Urinary bladder (tissue), 4 donors: Measurements from ENCODE around the gene GIMAP6. TPM values are rescaled to one million over a fixed set of nuclear protein-coding genes. Genes with fewer than 3 reads are reported as not detected.
"Not testable (repeated sequence)": the region's sequence is repeated elsewhere in the genome, so short reads cannot be mapped to it uniquely, and the experiment has no call there.

Experiments
- DNase-seq: peaks from one replicate; pipeline ENCODE4 v3.0.0-alpha.2; 2015; ENCODE audit errors: extremely low spot score
- H3K27ac ChIP-seq: one replicate; pipeline ENCODE4 v1.5.1; 2013; ENCODE audit warnings: low read depth, mild to moderate bottlenecking, moderate library complexity
- H3K36me3 ChIP-seq: one replicate; pipeline ENCODE4 v1.6.1; 2013; ENCODE audit warnings: mild to moderate bottlenecking, moderate library complexity; ENCODE audit not compliant: insufficient read depth
- H3K4me1 ChIP-seq: one replicate; pipeline ENCODE4 v1.6.1; 2013; ENCODE audit warnings: mild to moderate bottlenecking, moderate library complexity; ENCODE audit not compliant: insufficient read depth
- H3K4me3 ChIP-seq: one replicate; pipeline ENCODE4 v1.5.1; 2013; ENCODE audit warnings: low read depth, low read length
- WGBS: extraction: QIAGEN DNeasy Blood & Tissue Kit; methylation state at CpG from one replicate; pipeline ENCODE4 v1.1.7; 2013; 5-methylcytosine and 5-hydroxymethylcytosine counted together
- polyA plus RNA-seq: library from polyadenylated mRNA; stranded (reverse); fragments of 200-250 nt; gene quantifications from one replicate; pipeline ENCODE4 v1.2.3, GENCODE V29; 2013
- total RNA-seq: library from RNA; depleted of rRNA; stranded (reverse); fragments of >200 nt; gene quantifications from one replicate; pipeline ENCODE4 v1.2.3, GENCODE V29; 2014
- donor health status: healthy with polysubstance abuse.
- donor health status: healthy.

Gene GIMAP6
- 29.5 TPM for total RNA-seq
- 30.3 TPM for polyA plus RNA-seq

DNA sequence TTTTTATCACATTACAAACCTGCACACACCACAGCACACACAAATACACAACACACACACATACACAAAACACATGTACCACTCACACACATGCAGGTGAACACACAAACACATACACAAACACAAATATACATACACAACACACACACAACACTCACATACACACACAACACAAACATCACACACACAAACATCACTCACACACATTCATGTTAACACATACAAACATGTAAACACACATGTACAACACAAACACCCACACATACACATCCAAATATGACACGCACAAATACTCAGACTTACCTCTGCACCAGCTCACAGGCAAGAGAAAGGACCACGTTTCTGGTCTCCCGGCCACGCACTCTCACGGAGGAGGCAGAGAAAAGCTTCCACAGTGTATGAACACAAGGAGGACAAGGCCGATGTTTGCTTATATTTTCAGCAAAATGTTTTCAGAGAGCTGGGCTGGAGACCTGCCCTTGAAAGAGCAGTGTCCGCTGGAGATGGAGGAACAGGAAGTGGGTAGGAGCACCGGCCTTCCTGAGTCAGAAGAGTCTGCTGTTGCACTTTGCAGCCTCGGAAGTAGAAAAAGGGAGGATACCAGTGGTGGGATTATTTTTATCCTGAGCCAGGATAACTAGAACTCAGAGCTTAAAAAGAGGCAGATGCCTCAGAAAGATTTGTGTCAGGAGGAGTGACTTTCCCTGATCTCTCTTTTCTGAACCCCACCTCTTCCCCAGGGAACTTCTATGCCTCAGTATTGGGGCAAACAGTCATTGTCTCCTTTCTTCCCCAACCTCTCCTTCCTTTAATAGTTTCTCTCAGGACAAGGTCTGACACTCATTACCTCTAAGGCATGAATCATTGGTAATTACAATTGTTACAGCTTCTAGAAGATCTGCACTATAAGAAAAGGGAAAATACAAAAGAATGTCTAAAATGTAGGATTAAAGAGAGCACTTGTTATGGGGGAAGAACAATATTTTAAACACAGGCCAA, at the start of gene GIMAP6:
Gene GIMAP6, minus strand, starts transcription at position 520 of the 999 bp plus-strand sequence. CDS start 2,243 bp downstream, outside the sequence.
- DNase-seq: no peak
- WGBS: 64% methylated on average over 9 of the region's 9 CpGs
- H3K4me3 ChIP-seq: peak within 1 kb of the TSS; percentile 37
- H3K36me3 ChIP-seq: no peaks in the 10 kb centered on the region
- H3K27ac ChIP-seq: no peak within 1 kb of the TSS
- no peaks in the 10 kb centered on the region for H3K4me1 ChIP-seq

DNA sequence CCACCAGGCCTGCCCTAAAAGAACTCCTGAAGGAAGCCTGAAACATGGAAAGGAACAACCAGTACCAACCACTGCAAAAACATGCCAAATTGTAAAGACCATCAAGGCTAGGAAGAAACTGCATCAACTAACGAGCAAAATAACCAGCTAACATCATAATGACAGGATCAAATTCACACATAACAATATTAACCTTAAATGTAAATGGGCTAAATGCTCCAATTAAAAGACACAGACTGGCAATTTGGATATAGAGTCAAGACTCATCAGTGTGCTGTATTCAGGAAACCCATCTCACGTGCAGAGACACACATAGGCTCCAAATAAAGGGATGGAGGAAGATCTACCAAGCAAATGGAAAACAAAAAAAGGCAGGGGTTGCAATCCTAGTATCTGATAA, 48.2 kb upstream of the GIMAP6 start:
- not testable (repeated sequence) for DNase-seq
- 63% methylated on average over 2 of the region's 2 CpGs for WGBS

DNA sequence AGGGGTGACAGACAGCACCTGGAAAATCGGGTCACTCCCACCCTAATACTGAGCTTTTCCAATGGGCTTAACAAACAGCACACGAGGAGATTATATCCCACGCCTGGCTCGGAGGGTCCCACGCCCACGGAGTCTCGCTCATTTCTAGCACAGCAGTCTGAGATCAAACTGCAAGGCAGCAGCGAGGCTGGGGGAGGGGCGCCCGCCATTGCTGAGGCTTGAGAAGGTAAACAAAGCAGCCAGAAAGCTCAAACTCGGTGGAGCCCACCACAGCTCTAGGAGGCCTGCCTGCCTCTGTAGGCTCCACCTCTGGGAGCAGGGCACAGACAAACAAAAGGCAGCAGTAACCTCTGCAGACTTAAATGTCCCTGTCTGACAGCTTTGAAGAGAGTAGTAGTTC, 46.4 kb upstream of the GIMAP6 start:
- H3K36me3 ChIP-seq, H3K4me3 ChIP-seq, DNase-seq, H3K27ac ChIP-seq, H3K4me1 ChIP-seq: not testable (repeated sequence)
- 83% methylated on average over 11 of the region's 11 CpGs for WGBS

More for the DNA sequence above, 48.2 kb upstream of the GIMAP6 start:
- not testable (repeated sequence) for H3K27ac ChIP-seq, H3K4me1 ChIP-seq, H3K36me3 ChIP-seq, H3K4me3 ChIP-seq

DNA sequence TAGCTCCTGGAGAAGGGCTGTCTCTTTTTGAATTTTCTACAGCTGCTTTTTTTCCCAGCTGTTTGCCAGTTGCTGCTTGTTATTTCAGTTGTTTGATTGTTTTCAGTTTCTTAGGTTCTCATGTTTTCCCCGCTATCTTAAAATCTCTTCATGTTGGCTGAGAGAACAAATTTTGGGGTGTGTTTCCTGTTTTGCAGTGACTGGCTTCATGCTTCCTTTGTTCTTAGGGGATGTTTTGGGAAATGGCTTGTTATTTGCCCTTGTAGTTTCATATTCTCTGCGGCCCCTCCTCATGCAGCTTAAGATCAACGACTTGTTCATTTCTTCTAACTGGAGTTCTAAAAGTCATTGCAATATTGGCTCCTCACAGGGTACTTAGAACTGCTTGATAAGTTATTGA, 44.7 kb upstream of the GIMAP6 start:
- not testable (repeated sequence) for DNase-seq, H3K4me3 ChIP-seq, H3K36me3 ChIP-seq, H3K4me1 ChIP-seq, H3K27ac ChIP-seq
- WGBS: 69% methylated on average over 3 of the region's 3 CpGs

DNA sequence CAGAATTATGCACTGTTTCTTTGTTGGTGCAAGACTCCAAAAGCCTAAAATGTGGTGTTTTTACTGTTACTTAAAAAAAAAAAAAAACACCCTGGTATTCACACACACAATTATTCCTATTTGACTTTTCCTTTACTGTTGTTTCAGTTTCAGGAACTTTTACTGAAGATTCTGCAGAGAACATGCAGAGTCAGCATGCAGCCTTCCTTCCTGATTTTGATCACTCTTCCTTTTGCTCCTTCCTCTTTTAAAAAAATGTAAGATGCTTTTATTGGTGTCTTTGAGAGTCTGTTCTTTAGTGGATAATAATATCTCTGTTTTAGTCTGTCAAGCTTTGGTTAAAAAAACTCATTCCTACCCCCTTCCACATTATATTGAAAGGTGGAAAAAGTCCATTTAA, 44.1 kb upstream of the GIMAP6 start:
- not testable (repeated sequence) for H3K27ac ChIP-seq

DNA sequence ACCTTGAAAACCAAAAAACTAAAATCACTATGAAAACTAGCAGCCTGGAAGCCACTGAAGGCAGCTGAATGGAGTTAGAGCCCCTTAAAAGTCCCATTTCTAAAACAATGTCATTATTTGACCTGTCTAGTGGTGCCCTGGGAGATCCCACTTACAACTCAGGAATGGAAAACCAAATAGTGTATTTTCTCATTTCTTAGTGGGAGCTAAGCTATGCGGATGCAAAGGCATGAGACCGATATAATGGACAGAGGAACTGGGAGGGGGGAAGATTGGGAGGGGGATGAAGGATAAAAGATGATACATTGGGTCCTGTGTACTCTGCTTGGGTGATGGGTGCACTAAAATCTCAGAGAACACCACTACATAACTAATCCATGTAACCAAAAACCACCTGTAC, 43.5 kb upstream of the GIMAP6 start:
- DNase-seq: no peak
- Histone ChIP-seq H3K36me3 (no peaks in the 10 kb centered on the region), H3K4me3 (no peak overlapping the region), H3K4me1 (no peaks in the 10 kb centered on the region), H3K27ac (no peak overlapping the region)
- WGBS: 72% methylated on average over 2 of the region's 2 CpGs

More for the DNA sequence above, 44.1 kb upstream of the GIMAP6 start:
- not testable (repeated sequence) for H3K4me1 ChIP-seq, DNase-seq, H3K4me3 ChIP-seq, H3K36me3 ChIP-seq

DNA sequence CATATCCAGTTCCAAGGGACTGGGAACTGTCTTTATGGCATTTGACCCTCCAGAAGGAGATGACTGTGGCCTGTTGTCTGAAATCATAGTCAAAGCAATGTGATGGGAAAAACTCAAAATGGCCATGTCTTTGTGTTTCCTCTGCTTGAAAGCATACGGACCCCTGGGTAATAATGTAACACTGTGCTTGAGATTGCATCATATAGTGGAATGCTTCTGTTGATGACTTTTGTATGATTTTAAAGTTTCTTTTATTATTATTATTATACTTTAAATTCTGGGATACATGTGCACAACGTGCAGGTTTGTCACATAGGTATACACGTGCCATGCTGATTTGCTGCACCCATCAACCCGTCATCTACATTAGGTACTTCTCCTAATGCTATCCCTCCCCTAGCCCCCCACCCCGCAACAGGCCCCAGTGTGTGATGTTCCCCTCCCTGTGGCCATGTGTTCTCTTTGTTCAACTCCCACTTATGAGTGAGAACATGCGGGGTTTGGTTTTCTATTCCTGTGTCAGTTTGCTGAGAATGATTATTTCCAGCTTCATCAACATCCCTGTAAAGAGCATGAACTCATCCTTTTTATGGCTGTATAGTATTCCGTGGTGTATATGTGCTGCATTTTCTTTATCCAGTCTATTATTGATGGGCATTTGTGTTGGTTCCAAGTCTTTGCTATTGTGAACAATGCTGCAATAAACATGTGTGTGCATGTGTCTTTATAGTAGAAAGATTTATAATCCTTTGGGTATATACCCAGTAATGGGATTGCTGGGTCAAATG, 39.8 kb upstream of the GIMAP6 start:
- 86% methylated on average over 7 of the region's 7 CpGs for WGBS
- not testable (repeated sequence) for DNase-seq, H3K27ac ChIP-seq, H3K4me1 ChIP-seq, H3K36me3 ChIP-seq, H3K4me3 ChIP-seq

DNA sequence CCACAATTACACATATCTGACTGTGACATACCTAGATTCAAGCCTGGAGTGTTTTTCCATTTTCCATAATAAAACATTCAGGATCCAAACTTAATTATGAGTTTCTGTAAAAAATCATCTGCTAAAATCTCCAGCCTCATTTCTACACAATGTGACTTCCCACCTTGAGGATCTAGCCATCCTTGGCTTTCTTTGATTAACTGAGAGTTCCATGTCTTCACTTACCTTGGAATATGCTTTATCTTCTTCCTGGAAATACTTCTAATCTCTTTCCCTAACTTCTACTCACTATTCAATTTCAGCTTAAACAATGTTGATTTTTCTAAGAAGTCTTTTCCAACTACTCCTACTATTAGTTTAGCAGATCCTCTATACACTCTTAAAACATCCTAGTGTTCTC, 36.8 kb upstream of the GIMAP6 start:
- Histone ChIP-seq H3K27ac (no peak overlapping the region), H3K4me3 (no peak overlapping the region), H3K4me1 (no peaks in the 10 kb centered on the region), H3K36me3 (no peaks in the 10 kb centered on the region)
- no peak for DNase-seq

DNA sequence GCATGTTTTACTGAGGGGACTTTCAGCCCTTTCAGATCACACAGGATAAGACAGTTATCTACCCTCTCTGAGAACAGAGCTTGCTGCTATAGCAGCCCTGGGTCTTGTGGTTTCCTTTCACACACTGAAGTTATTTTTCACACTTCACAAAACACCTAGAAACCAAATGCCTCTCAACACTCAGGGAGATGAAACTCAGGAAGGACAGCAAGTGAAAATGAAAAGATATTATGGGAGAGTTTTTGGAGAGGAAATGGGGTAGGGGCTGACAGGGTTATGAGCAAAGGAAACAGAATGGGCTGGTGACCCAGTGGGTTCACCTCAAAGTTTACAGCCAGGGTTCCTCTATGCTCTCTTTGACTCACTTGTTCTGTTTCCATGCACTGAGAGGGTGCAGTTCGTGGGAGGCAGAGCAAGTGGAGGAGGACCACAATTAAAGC, 36.3 kb upstream of the GIMAP6 start:
- no peaks in the 10 kb centered on the region for H3K4me1 ChIP-seq
- no peak for DNase-seq
- 51% methylated on average over 1 of the region's 1 CpG for WGBS
- no peaks in the 10 kb centered on the region for H3K36me3 ChIP-seq
- H3K27ac ChIP-seq: no peak overlapping the region
- no peak overlapping the region for H3K4me3 ChIP-seq

DNA sequence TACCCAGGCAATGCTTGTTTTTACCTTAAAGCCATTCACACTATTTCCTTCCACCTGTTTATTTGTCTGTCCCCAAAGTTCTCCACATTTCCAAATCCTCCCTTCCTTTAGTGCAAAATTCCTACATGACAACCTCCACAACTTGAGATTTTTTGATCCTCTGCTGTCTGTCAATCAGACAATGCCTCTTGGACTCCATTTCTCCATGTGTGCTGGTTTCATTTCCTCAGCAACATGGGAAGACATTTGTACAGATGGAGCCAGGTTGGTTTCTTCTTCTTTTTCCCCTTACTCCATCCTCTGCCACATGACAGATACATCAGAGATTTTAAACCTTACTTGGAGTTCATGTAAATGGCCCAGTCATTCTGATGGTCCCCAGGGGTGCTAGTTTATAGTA, 34.2 kb upstream of the GIMAP6 start:
- Histone ChIP-seq H3K27ac (no peak overlapping the region), H3K4me1 (no peaks in the 10 kb centered on the region), H3K36me3 (no peaks in the 10 kb centered on the region), H3K4me3 (no peak overlapping the region)
- DNase-seq: no peak

DNA sequence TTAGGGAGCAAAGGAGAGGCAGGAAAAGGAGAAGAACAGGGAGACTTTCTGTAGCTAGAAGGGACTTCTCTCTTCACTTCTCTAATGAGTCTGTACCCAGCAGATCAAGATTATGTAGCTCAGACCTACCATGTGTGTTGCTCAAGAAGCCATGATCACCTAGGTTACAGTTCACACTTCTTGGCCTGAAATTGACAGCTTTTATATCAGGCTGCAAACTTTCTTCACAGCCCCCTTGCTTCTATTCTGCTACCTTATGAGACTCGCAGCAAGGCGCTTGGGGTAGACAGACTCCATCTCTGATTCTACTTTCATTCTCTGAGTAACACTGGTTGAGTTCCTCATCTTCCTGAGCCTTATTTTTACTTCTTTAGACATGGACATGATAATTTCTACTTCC, 33.7 kb upstream of the GIMAP6 start:
- Histone ChIP-seq H3K4me3 (no peak overlapping the region), H3K27ac (no peak overlapping the region), H3K4me1 (no peaks in the 10 kb centered on the region), H3K36me3 (no peaks in the 10 kb centered on the region)
- no peak for DNase-seq
- 91% methylated on average over 2 of the region's 2 CpGs for WGBS

DNA sequence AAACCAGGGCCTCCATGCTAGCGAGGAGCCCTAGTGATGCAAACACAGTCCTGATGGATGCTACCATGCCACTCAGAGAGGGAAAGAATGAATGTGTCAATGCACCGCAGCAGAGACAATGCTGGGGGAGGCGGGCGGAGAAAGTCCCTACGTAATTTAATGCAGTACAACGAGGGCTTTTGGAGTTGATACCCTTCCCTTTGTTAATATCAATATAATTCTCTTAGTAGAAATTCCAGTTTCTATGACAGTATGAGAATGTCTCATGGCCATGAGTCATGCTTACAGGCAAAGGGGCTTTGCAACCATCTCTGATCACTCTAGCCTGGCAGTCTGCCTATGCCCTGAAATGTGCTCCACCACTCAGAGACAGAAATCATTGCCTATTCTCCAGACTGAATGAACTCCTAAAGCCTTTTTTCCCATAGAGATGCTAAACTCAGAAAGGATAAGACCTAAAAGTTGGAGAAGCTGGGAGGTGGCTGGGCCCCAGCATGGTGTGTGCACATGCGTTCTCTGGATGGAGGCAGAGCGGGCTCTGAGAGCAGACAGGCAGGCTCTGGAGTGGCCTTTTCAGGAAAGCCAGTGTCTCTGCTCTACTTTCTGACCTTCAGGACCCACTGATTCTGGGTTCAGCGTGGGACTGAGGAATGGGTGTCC, 33.0 kb upstream of the GIMAP6 start:
- 84% methylated on average over 9 of the region's 9 CpGs for WGBS
- H3K4me1 ChIP-seq: no peaks in the 10 kb centered on the region
- no peak overlapping the region for H3K27ac ChIP-seq
- DNase-seq: no peak
- H3K36me3 ChIP-seq: no peaks in the 10 kb centered on the region
- H3K4me3 ChIP-seq: no peak overlapping the region

DNA sequence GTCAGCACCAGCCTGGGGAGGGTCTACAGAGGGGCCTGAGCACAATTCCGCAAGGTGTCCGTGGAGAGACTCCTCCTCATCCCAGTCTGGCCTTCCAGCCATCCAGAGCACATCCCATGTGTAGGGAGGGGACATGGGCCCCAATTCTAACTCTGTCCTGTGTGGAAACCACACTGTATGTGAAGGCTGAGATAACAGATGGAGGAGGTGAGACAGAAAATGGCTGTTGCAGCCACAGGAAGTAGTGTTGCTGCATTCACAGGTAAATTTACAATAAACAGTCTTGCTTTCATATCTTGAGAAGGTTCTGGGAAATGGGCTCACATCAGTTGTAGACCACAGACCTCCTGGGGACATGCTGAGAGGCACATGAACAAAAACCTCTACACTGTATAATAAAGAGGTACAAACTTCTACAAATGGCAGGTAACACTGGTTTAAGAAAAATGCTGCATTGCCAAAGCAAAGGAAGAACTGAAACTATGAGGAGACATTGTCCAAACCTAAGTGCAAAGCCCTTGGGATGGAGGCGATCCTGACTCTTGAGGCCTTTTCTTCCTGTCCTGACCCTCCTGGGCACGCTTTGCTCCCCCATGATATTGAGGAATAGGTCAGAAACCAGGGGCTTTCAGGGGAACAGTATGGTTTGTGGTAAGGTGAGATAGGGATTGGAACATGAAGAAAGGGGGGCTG, 31.8 kb upstream of the GIMAP6 start:
- Histone ChIP-seq H3K27ac (no peak overlapping the region), H3K4me3 (no peak overlapping the region), H3K36me3 (no peaks in the 10 kb centered on the region), H3K4me1 (no peaks in the 10 kb centered on the region)
- no peak for DNase-seq
- WGBS: 84% methylated on average over 4 of the region's 4 CpGs
